ENCODE data around the gene USO1. TPM values are rescaled to one million over a fixed set of nuclear protein-coding genes. Genes with fewer than 3 reads are reported as not detected.
"Not testable (repeated sequence)": the region's sequence is repeated elsewhere in the genome, so short reads cannot be mapped to it uniquely, and the experiment has no call there.

The USO1 gene
- total and polyA plus RNA-seq, 4 donors, result 39.0 to 84.2 (median 61.8) TPM

- Histone ChIP-seq H3K27me3 (ENCODE audit: control insufficient read depth, insufficient read depth, low read length) (no peaks in the 10 kb centered on the region), H3K36me3 (ENCODE audit: control insufficient read depth, insufficient read depth, low read length) (peaks cover 3% of the 10 kb centered on the region), H3K4me3 (ENCODE audit: low read depth, low read length) (no peak overlapping the region), H3K27ac (ENCODE audit: low read depth, low read length) (no peak overlapping the region), H3K4me1 (ENCODE audit: control insufficient read depth, insufficient read depth, low read length) (no peaks in the 10 kb centered on the region), H3K9me3 (ENCODE audit: control insufficient read depth, insufficient read depth, low read length) (no peaks in the 10 kb centered on the region)
- WGBS (ENCODE audit: insufficient coverage), result 100% methylated on average over 2 of the region's 3 CpGs
- no peak for DNase-seq (ENCODE audit: low read depth in 4 of 6, low spot score in 6 of 6)
Measured at GRCh38 chr4:75708218-75708691, 16.1 kb upstream of the USO1 start.

DNA sequence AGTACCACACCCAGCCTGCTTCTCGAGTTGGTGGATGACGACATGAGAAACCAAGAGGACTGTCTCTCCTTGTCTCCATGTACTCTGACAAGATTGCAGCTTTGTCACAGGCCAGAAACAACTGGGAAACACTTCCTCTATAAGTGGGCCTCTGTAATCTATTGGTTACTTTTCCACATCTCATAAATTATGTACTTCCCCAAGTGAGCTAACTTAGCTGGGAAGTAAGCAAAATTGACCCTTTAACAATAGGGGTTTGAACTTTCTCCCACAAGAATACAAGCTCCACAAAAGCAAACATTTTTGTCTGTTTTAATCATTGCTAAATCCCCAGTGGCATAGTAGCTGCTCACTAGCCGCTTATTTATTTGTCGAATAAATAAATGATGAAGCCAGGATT lies 14.1 kb upstream of the USO1 start:
- peaks cover 4% of the 10 kb centered on the region for H3K4me1 ChIP-seq (ENCODE audit: control insufficient read depth, insufficient read depth, low read length)
- 40% methylated on average over 1 of the region's 4 CpGs for WGBS (ENCODE audit: insufficient coverage)

GRCh38 chr4:75714011-75714410 lies 10.4 kb upstream of the USO1 start:
- no peaks in the 10 kb centered on the region for H3K36me3 ChIP-seq (ENCODE audit: control insufficient read depth, insufficient read depth, low read length)
- H3K9me3 ChIP-seq (ENCODE audit: control insufficient read depth, insufficient read depth, low read length), result no peaks in the 10 kb centered on the region
- WGBS (ENCODE audit: insufficient coverage), result no CpG with 5 or more reads among the region's 4 CpGs
- H3K4me3 ChIP-seq (ENCODE audit: low read depth, low read length), result no peak overlapping the region
- peaks cover 7% of the 10 kb centered on the region for H3K4me1 ChIP-seq (ENCODE audit: control insufficient read depth, insufficient read depth, low read length)
- H3K27me3 ChIP-seq (ENCODE audit: control insufficient read depth, insufficient read depth, low read length), result no peaks in the 10 kb centered on the region
- DNase-seq (ENCODE audit: low read depth in 4 of 6, low spot score in 6 of 6), result no peak
- H3K27ac ChIP-seq (ENCODE audit: low read depth, low read length), result no peak overlapping the region

More for the DNA sequence above, 14.1 kb upstream of the USO1 start:
- Histone ChIP-seq H3K4me3 (ENCODE audit: low read depth, low read length) (no peak overlapping the region), H3K27ac (ENCODE audit: low read depth, low read length) (no peak overlapping the region), H3K36me3 (ENCODE audit: control insufficient read depth, insufficient read depth, low read length) (peaks cover 3% of the 10 kb centered on the region), H3K27me3 (ENCODE audit: control insufficient read depth, insufficient read depth, low read length) (no peaks in the 10 kb centered on the region), H3K9me3 (ENCODE audit: control insufficient read depth, insufficient read depth, low read length) (no peaks in the 10 kb centered on the region)
- no peak for DNase-seq (ENCODE audit: low read depth in 4 of 6, low spot score in 6 of 6)

GRCh38 chr4:75714704-75715103 lies 9.7 kb upstream of the USO1 start:
- Histone ChIP-seq H3K36me3 (ENCODE audit: control insufficient read depth, insufficient read depth, low read length) (no peaks in the 10 kb centered on the region), H3K27ac (ENCODE audit: low read depth, low read length) (peak overlapping the region; percentile 16), H3K9me3 (ENCODE audit: control insufficient read depth, insufficient read depth, low read length) (no peaks in the 10 kb centered on the region), H3K4me3 (ENCODE audit: low read depth, low read length) (no peak overlapping the region), H3K4me1 (ENCODE audit: control insufficient read depth, insufficient read depth, low read length) (peaks cover 7% of the 10 kb centered on the region), H3K27me3 (ENCODE audit: control insufficient read depth, insufficient read depth, low read length) (no peaks in the 10 kb centered on the region)
- WGBS (ENCODE audit: insufficient coverage), result no CpG with 5 or more reads among the region's 1 CpG
- DNase-seq (ENCODE audit: low read depth in 4 of 6, low spot score in 6 of 6), result no peak

- Histone ChIP-seq H3K36me3 (ENCODE audit: control insufficient read depth, insufficient read depth, low read length) (peaks cover 4% of the 10 kb centered on the region), H3K27ac (ENCODE audit: low read depth, low read length) (peak overlapping the region; percentile 16), H3K4me3 (ENCODE audit: low read depth, low read length) (no peak overlapping the region), H3K4me1 (ENCODE audit: control insufficient read depth, insufficient read depth, low read length) (peaks cover 7% of the 10 kb centered on the region), H3K27me3 (ENCODE audit: control insufficient read depth, insufficient read depth, low read length) (no peaks in the 10 kb centered on the region), H3K9me3 (ENCODE audit: control insufficient read depth, insufficient read depth, low read length) (no peaks in the 10 kb centered on the region)
- peak in 2 of 6 donors; percentile 4 to 22 for DNase-seq (ENCODE audit: low read depth in 4 of 6, low spot score in 6 of 6)
- 55% methylated on average over 2 of the region's 4 CpGs for WGBS (ENCODE audit: insufficient coverage)
Measured at GRCh38 chr4:75715105-75715799, 9.1 kb upstream of the USO1 start.

DNA sequence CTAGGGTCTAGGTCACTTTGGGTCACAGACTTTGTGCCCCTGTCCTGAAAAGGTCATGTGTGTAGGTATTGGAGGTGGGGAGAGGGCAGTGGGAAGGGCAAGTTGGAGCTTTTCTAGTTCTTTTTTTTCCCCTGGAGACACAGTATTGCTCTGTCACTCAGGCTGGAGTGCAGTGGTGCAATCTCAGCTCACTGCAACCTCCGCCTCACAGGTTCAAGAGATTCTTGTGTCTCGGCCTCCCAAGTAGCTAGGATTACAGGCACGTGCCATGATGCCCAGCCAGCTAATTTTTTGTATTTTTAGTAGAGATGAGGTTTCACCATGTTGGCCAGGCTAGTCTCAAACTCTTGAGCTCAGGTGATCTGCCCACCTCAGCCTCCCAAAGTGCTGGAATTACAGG lies 8.3 kb upstream of the USO1 start:
- not testable (repeated sequence) for H3K9me3 ChIP-seq (ENCODE audit: control insufficient read depth, insufficient read depth, low read length); H3K4me3 ChIP-seq (ENCODE audit: low read depth, low read length); H3K4me1 ChIP-seq (ENCODE audit: control insufficient read depth, insufficient read depth, low read length); H3K36me3 ChIP-seq (ENCODE audit: control insufficient read depth, insufficient read depth, low read length); H3K27me3 ChIP-seq (ENCODE audit: control insufficient read depth, insufficient read depth, low read length); DNase-seq (ENCODE audit: low read depth in 4 of 6, low spot score in 6 of 6); H3K27ac ChIP-seq (ENCODE audit: low read depth, low read length)
- WGBS (ENCODE audit: insufficient coverage), result 100% methylated on average over 1 of the region's 3 CpGs

DNA sequence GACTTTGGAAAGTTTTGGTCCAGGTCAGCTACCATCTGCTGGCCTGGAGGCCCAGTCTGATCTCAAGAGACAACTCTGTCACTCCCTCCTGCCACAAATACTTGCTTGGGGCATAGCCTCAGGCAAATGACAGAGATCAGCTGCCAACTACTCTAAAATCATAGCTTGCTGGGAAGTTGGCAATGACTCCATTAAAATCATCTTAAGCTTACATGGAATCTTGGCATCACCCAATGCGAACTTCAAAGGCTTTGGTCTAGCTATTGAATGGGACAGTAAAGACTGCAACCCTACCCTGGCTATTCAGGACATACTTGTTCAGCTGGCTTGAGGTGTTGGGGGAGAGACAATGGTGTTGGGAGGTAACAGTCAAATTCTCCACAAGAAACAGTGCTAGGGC lies 7.0 kb upstream of the USO1 start:
- WGBS (ENCODE audit: insufficient coverage), result no CpG with 5 or more reads among the region's 1 CpG
- Histone ChIP-seq H3K27me3 (ENCODE audit: control insufficient read depth, insufficient read depth, low read length) (no peaks in the 10 kb centered on the region), H3K27ac (ENCODE audit: low read depth, low read length) (no peak overlapping the region), H3K4me3 (ENCODE audit: low read depth, low read length) (no peak overlapping the region), H3K36me3 (ENCODE audit: control insufficient read depth, insufficient read depth, low read length) (peaks cover 4% of the 10 kb centered on the region), H3K4me1 (ENCODE audit: control insufficient read depth, insufficient read depth, low read length) (peaks cover 7% of the 10 kb centered on the region), H3K9me3 (ENCODE audit: control insufficient read depth, insufficient read depth, low read length) (no peaks in the 10 kb centered on the region)
- no peak for DNase-seq (ENCODE audit: low read depth in 4 of 6, low spot score in 6 of 6)

GRCh38 chr4:75718529-75718928 lies 5.8 kb upstream of the USO1 start:
- no peaks in the 10 kb centered on the region for H3K27me3 ChIP-seq (ENCODE audit: control insufficient read depth, insufficient read depth, low read length)
- no peaks in the 10 kb centered on the region for H3K9me3 ChIP-seq (ENCODE audit: control insufficient read depth, insufficient read depth, low read length)
- H3K27ac ChIP-seq (ENCODE audit: low read depth, low read length), result no peak overlapping the region
- H3K36me3 ChIP-seq (ENCODE audit: control insufficient read depth, insufficient read depth, low read length), result peaks cover 4% of the 10 kb centered on the region
- peaks cover 7% of the 10 kb centered on the region for H3K4me1 ChIP-seq (ENCODE audit: control insufficient read depth, insufficient read depth, low read length)
- H3K4me3 ChIP-seq (ENCODE audit: low read depth, low read length), result no peak overlapping the region
- no CpG with 5 or more reads among the region's 2 CpGs for WGBS (ENCODE audit: insufficient coverage)
- no peak for DNase-seq (ENCODE audit: low read depth in 4 of 6, low spot score in 6 of 6)

- 83% methylated on average over 1 of the region's 3 CpGs for WGBS (ENCODE audit: insufficient coverage)
- H3K36me3 ChIP-seq (ENCODE audit: control insufficient read depth, insufficient read depth, low read length), result peaks cover 8% of the 10 kb centered on the region
- peaks cover 9% of the 10 kb centered on the region for H3K4me1 ChIP-seq (ENCODE audit: control insufficient read depth, insufficient read depth, low read length)
- no peaks in the 10 kb centered on the region for H3K27me3 ChIP-seq (ENCODE audit: control insufficient read depth, insufficient read depth, low read length)
- no peak overlapping the region for H3K4me3 ChIP-seq (ENCODE audit: low read depth, low read length)
- H3K27ac ChIP-seq (ENCODE audit: low read depth, low read length), result no peak overlapping the region
- no peaks in the 10 kb centered on the region for H3K9me3 ChIP-seq (ENCODE audit: control insufficient read depth, insufficient read depth, low read length)
- no peak for DNase-seq (ENCODE audit: low read depth in 4 of 6, low spot score in 6 of 6)
Measured at GRCh38 chr4:75722417-75722816, 2.0 kb upstream of the USO1 start.

Data from spinal cord (tissue), 10 donors.